Stimulated activated CD4-positive, alpha-beta T cell treated with anti-CD3 and anti-CD28 coated beads, TNF-alpha, amount 100 ng/mL, for 1 hour (primary cell): ENCODE data around the gene FOXP2.
"Not testable (repeated sequence)": the region's sequence is repeated elsewhere in the genome, so short reads cannot be mapped to it uniquely, and the experiment has no call there.

ENCODE experiments used
- DNase-seq, 3 donors: peaks; one replicate each; pipeline ENCODE4 v3.0.0-alpha.2; 2020; ENCODE audit warnings: low read depth in 3 of 3, low spot score in 1 of 3

Gene FOXP2

GRCh38 chr7:114419441-114420272 lies 5.0 kb downstream of the FOXP2 start:
- DNase-seq, result no peak

- DNase-seq, result no peak
Measured at GRCh38 chr7:114422507-114423501, 8.2 kb downstream of the FOXP2 start.

- DNase-seq, result no peak
Measured at GRCh38 chr7:114426382-114426781, 11.8 kb downstream of the FOXP2 start.

GRCh38 chr7:114426824-114427223 lies 12.2 kb downstream of the FOXP2 start:
- DNase-seq, result no peak

- DNase-seq, result no peak
Measured at GRCh38 chr7:114428211-114428610, 13.6 kb downstream of the FOXP2 start.

- DNase-seq, result no peak
Measured at GRCh38 chr7:114431189-114431588, 16.6 kb downstream of the FOXP2 start.

- no peak for DNase-seq
Measured at GRCh38 chr7:114432061-114432460, 17.4 kb downstream of the FOXP2 start.

GRCh38 chr7:114432703-114433102 lies 18.1 kb downstream of the FOXP2 start:
- DNase-seq, result no peak

- no peak for DNase-seq
Measured at GRCh38 chr7:114439581-114439980, 25.0 kb downstream of the FOXP2 start.

GRCh38 chr7:114440927-114441326 lies 26.3 kb downstream of the FOXP2 start:
- DNase-seq, result not testable (repeated sequence)

- no peak for DNase-seq
Measured at GRCh38 chr7:114444196-114444595, 29.6 kb downstream of the FOXP2 start.

- DNase-seq, result no peak
Measured at GRCh38 chr7:114450431-114450830, 35.8 kb downstream of the FOXP2 start.

GRCh38 chr7:114459574-114459973 lies 45.0 kb downstream of the FOXP2 start:
- no peak for DNase-seq

GRCh38 chr7:114460021-114460420 lies 45.4 kb downstream of the FOXP2 start:
- no peak for DNase-seq

- no peak for DNase-seq
Measured at GRCh38 chr7:114466917-114467316, 52.3 kb downstream of the FOXP2 start.

- DNase-seq, result no peak
Measured at GRCh38 chr7:114468844-114469243, 54.2 kb downstream of the FOXP2 start.

- DNase-seq, result no peak
Measured at GRCh38 chr7:114472896-114473512, 58.4 kb downstream of the FOXP2 start.

- DNase-seq, result no peak
Measured at GRCh38 chr7:114478384-114478783, 63.8 kb downstream of the FOXP2 start.

GRCh38 chr7:114481999-114482398 lies 67.4 kb downstream of the FOXP2 start:
- no peak for DNase-seq

- DNase-seq, result no peak
Measured at GRCh38 chr7:114484226-114484625, 69.6 kb downstream of the FOXP2 start.

- no peak for DNase-seq
Measured at GRCh38 chr7:114487174-114487573, 72.6 kb downstream of the FOXP2 start.
